Mammary epithelial cell (primary cell): Measurements from ENCODE around the gene LRRC17.

ENCODE experiments used
- EZH2 ChIP-seq: IDR thresholded peaks from 2 replicates; pipeline ENCODE4 v1.6.1; 2012; ENCODE audit warnings: low read length, inconsistent platforms, borderline replicate concordance
- TF ChIP-seq, protein P1 (sequence below), 2 donors: IDR thresholded peaks in 1 of 2; conservative IDR thresholded peaks in 1 of 2; 2 replicates each; pipeline ENCODE4 v1.5.1; 2011 to 2012; ENCODE audit warnings: inconsistent platforms in 2 of 2, low read length in 2 of 2, mild to moderate bottlenecking in 2 of 2, control low read depth in 1 of 2, low read depth in 1 of 2; ENCODE audit not compliant: insufficient read depth in 1 of 2; ENCODE audit errors: extremely low read depth in 1 of 2

DNA sequence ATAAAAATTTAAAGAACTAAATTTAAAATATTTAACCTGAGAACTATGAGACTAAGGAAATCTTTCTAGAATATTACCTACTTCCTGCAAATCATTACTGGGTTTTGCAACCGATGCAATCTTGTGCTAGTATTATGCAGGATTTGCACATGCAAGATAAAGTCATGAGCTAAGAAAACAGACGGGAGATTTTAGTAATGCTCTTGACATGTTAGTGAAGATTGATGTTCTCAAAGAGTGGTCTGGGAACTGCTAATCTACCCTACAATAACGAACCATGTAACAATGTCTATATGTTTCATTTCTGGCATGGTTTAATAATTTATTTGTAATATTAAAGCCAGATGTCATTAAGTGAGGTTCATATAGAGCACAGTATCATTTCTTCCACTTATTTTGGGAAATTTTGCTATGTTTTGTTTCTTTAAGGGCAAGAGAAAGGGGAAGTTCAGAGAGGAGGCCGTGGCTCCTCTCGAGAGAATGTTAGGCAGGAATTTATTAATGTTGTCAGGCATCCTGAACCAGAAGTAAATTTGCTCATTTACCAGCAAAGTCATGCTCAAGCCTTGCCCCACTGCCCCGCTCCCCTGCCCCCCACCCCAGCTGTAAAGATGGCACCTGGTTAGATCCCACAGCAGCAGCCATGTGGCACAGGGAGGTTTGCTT is 22.8 kb downstream of the LRRC17 start:
- TF ChIP-seq, protein P1, sequence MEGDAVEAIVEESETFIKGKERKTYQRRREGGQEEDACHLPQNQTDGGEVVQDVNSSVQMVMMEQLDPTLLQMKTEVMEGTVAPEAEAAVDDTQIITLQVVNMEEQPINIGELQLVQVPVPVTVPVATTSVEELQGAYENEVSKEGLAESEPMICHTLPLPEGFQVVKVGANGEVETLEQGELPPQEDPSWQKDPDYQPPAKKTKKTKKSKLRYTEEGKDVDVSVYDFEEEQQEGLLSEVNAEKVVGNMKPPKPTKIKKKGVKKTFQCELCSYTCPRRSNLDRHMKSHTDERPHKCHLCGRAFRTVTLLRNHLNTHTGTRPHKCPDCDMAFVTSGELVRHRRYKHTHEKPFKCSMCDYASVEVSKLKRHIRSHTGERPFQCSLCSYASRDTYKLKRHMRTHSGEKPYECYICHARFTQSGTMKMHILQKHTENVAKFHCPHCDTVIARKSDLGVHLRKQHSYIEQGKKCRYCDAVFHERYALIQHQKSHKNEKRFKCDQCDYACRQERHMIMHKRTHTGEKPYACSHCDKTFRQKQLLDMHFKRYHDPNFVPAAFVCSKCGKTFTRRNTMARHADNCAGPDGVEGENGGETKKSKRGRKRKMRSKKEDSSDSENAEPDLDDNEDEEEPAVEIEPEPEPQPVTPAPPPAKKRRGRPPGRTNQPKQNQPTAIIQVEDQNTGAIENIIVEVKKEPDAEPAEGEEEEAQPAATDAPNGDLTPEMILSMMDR (conservative IDR thresholded peaks at IDR 0.05 in 1 of 2, IDR thresholded peaks at IDR 0.05 in 1 of 2; ENCODE audit: extremely low read depth in 1 of 2, insufficient read depth in 1 of 2, low read depth in 1 of 2, low read length in 2 of 2): no peak
- TF ChIP-seq EZH2: no peak
